ENCODE results near the gene CARMIL1.

DNA sequence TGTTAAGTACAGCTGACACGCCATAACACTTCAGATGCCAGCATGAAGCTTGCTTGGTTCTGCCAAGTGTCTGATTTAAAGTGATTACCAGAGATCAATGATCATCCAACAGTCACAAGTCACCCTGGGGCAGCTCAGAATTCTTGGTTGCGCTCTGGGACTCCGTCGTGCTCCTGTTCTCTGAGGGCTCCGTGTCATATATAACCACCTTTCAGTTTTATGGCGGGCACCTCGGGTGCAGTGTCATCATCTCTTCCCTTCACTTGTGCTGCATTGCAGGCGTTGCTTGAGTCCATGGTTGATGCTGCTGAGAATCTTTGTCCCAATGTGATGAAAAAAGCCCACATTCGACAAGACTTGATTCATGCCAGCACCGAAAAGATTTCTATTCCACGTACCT, 271.5 kb downstream of the CARMIL1 start:
- no peak for TF ChIP-seq POLR2A (IDR thresholded peaks at IDR 0.05)
- TF ChIP-seq, protein P1, sequence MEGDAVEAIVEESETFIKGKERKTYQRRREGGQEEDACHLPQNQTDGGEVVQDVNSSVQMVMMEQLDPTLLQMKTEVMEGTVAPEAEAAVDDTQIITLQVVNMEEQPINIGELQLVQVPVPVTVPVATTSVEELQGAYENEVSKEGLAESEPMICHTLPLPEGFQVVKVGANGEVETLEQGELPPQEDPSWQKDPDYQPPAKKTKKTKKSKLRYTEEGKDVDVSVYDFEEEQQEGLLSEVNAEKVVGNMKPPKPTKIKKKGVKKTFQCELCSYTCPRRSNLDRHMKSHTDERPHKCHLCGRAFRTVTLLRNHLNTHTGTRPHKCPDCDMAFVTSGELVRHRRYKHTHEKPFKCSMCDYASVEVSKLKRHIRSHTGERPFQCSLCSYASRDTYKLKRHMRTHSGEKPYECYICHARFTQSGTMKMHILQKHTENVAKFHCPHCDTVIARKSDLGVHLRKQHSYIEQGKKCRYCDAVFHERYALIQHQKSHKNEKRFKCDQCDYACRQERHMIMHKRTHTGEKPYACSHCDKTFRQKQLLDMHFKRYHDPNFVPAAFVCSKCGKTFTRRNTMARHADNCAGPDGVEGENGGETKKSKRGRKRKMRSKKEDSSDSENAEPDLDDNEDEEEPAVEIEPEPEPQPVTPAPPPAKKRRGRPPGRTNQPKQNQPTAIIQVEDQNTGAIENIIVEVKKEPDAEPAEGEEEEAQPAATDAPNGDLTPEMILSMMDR (IDR thresholded peaks at IDR 0.05), result no peak

Data from heart left ventricle (tissue), 13 donors.